Peyer's patch (tissue), 4 donors: ENCODE results near the gene GIPC2. TPM values are rescaled to one million over a fixed set of nuclear protein-coding genes. Genes with fewer than 3 reads are reported as not detected.
"Not testable (repeated sequence)": the region's sequence is repeated elsewhere in the genome, so short reads cannot be mapped to it uniquely, and the experiment has no call there.

Experiments used
- DNase-seq, 3 donors: peaks; one replicate each; pipeline ENCODE4 v3.0.0-alpha.2; 2017 to 2019
- H3K27ac ChIP-seq, 4 donors: fragments of 200-600 bp; sonication (generic); one replicate each; pipeline ENCODE4 v1.5.1; 2016 to 2019
- H3K27me3 ChIP-seq, 2 donors: fragments of 200-600 bp; sonication (generic); one replicate each; pipeline ENCODE4 v1.5.1; 2019
- H3K36me3 ChIP-seq, 3 donors: fragments of 200-600 bp; sonication (generic); one replicate each; pipeline ENCODE4 v1.5.1; 2016 to 2019
- H3K4me1 ChIP-seq, 4 donors: fragments of 200-600 bp; sonication (generic); one replicate each; pipeline ENCODE4 v1.5.1; 2016 to 2019
- H3K4me3 ChIP-seq, 4 donors: fragments of 200-600 bp; sonication (generic); 1 replicate in 3 of 4; 2 replicates in 1 of 4; pipeline ENCODE4 v1.5.1; 2016 to 2019; ENCODE audit warnings: mild to moderate bottlenecking in 1 of 4
- H3K9me3 ChIP-seq, 4 donors: fragments of 200-600 bp; sonication (generic); one replicate each; pipeline ENCODE4 v1.5.1; 2016 to 2019; ENCODE audit warnings: mild to moderate bottlenecking in 1 of 4
- CTCF ChIP-seq, 6 experiments: fragments of 450-650 bp in 4 of 6; fragments of 200-600 bp in 2 of 6; sonication (generic) in 1 of 6; IDR thresholded peaks; one replicate each; pipeline ENCODE4 v1.5.1; 2017 to 2019; ENCODE audit warnings: antibody characterized with exemption in 6 of 6, mild to moderate bottlenecking in 3 of 6, moderate library complexity in 1 of 6
- POLR2A ChIP-seq, 2 donors: fragments of 450-650 bp; IDR thresholded peaks; one replicate each; pipeline ENCODE4 v1.5.1; 2017; ENCODE audit warnings: antibody characterized with exemption in 2 of 2, mild to moderate bottlenecking in 2 of 2, moderate library complexity in 2 of 2
- total RNA-seq, 4 donors: library from RNA; depleted of rRNA; stranded (reverse); fragments of >200 nt; gene quantifications; one replicate each; pipeline ENCODE4 v1.1.0, GENCODE V29; 2016

Gene GIPC2
- total RNA-seq, 4 donors from 2014 or later, result 21.5 to 103 (median 52.2) TPM

- TF ChIP-seq CTCF (IDR thresholded peaks at IDR 0.05), result no peak
- TF ChIP-seq POLR2A (IDR thresholded peaks at IDR 0.05), result no peak
- H3K4me1 ChIP-seq, result peaks cover 0 to 4% (median 0%) of the 10 kb centered on the region in 4 donors
- DNase-seq, result no peak
- peaks cover 0 to 7% (median 0%) of the 10 kb centered on the region in 3 donors for H3K36me3 ChIP-seq
- no peak overlapping the region for H3K27ac ChIP-seq
- H3K9me3 ChIP-seq, result no peaks in the 10 kb centered on the region
- H3K27me3 ChIP-seq, result no peaks in the 10 kb centered on the region
- H3K4me3 ChIP-seq, result no peak overlapping the region
Measured at GRCh38 chr1:78009276-78009675, 36.5 kb upstream of the GIPC2 start.

GRCh38 chr1:78009836-78010235 is 35.9 kb upstream of the GIPC2 start:
- no peaks in the 10 kb centered on the region for H3K9me3 ChIP-seq
- TF ChIP-seq POLR2A (IDR thresholded peaks at IDR 0.05) (no peak), CTCF (IDR thresholded peaks at IDR 0.05) (no peak)

GRCh38 chr1:78011050-78011449 is 34.7 kb upstream of the GIPC2 start:
- no peaks in the 10 kb centered on the region for H3K9me3 ChIP-seq
- TF ChIP-seq POLR2A (IDR thresholded peaks at IDR 0.05) (no peak), CTCF (IDR thresholded peaks at IDR 0.05) (no peak)
- H3K36me3 ChIP-seq, result peaks cover 0 to 14% (median 0%) of the 10 kb centered on the region in 3 donors
- H3K27me3 ChIP-seq, result no peaks in the 10 kb centered on the region
- peaks cover 0 to 4% (median 0%) of the 10 kb centered on the region in 4 donors for H3K4me1 ChIP-seq
- DNase-seq, result no peak
- no peak overlapping the region for H3K4me3 ChIP-seq
- H3K27ac ChIP-seq, result no peak overlapping the region

More at GRCh38 chr1:78009836-78010235, 35.9 kb upstream of the GIPC2 start:
- H3K36me3 ChIP-seq, result peaks cover 0 to 13% (median 0%) of the 10 kb centered on the region in 3 donors
- H3K27ac ChIP-seq, result no peak overlapping the region
- no peak overlapping the region for H3K4me3 ChIP-seq
- H3K4me1 ChIP-seq, result peaks cover 0 to 4% (median 0%) of the 10 kb centered on the region in 4 donors
- no peaks in the 10 kb centered on the region for H3K27me3 ChIP-seq
- no peak for DNase-seq

- H3K36me3 ChIP-seq, result peaks cover 0 to 28% (median 0%) of the 10 kb centered on the region in 3 donors
- H3K27ac ChIP-seq, result no peak overlapping the region
- TF ChIP-seq CTCF (IDR thresholded peaks at IDR 0.05) (no peak), POLR2A (IDR thresholded peaks at IDR 0.05) (no peak)
- no peaks in the 10 kb centered on the region for H3K4me1 ChIP-seq
- no peak for DNase-seq
- H3K4me3 ChIP-seq, result no peak overlapping the region
- no peaks in the 10 kb centered on the region for H3K27me3 ChIP-seq
- H3K9me3 ChIP-seq, result no peaks in the 10 kb centered on the region
Measured at GRCh38 chr1:78015148-78015547, 30.6 kb upstream of the GIPC2 start.

GRCh38 chr1:78019024-78019423 is 26.7 kb upstream of the GIPC2 start:
- Histone ChIP-seq H3K4me1 (no peaks in the 10 kb centered on the region), H3K9me3 (peaks cover 0 to 5% (median 0%) of the 10 kb centered on the region in 4 donors), H3K4me3 (no peak overlapping the region), H3K27ac (no peak overlapping the region), H3K27me3 (no peaks in the 10 kb centered on the region), H3K36me3 (peaks cover 0 to 23% (median 0%) of the 10 kb centered on the region in 3 donors)
- DNase-seq, result no peak
- TF ChIP-seq CTCF (IDR thresholded peaks at IDR 0.05), result no peak
- no peak for TF ChIP-seq POLR2A (IDR thresholded peaks at IDR 0.05)

GRCh38 chr1:78021134-78021533 is 24.6 kb upstream of the GIPC2 start:
- not testable (repeated sequence) for H3K27me3 ChIP-seq, H3K9me3 ChIP-seq, DNase-seq, H3K27ac ChIP-seq, H3K4me3 ChIP-seq, H3K4me1 ChIP-seq
- peaks cover 0 to 13% (median 0%) of the 10 kb centered on the region in 3 donors for H3K36me3 ChIP-seq
